Measurements from ENCODE around the gene SIAH1.

Gene SIAH1

GRCh38 chr16:48335961-48336360 lies 49.3 kb downstream of the SIAH1 start:
- DNase-seq (ENCODE audit: low spot score) = no peak
- no peak for TF ChIP-seq CTCF (IDR thresholded peaks at IDR 0.05; ENCODE audit: extremely low read depth, missing control alignments)

DNA sequence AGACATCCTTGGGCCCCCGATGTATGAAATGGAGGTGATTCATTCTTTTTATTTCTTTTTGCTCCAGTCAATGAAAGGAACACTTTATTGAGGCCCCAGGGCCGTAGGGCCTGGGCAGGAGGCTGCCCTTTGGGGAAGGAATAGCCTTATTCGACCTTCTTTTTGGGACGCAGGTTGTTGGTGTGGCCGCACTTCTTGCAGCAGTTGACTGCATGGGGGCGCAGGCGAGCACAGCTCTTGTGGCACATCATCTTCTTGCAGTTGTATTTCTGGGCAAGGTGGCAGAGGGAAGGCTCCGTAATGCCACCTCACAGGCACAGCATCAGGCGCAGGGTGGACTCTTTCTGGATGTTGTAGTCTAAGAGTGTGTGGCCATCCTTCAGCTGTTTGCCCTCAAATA lies 50.9 kb downstream of the SIAH1 start:
- no peak for TF ChIP-seq CTCF (IDR thresholded peaks at IDR 0.05; ENCODE audit: extremely low read depth, missing control alignments)
- no peak for DNase-seq (ENCODE audit: low spot score)

DNA sequence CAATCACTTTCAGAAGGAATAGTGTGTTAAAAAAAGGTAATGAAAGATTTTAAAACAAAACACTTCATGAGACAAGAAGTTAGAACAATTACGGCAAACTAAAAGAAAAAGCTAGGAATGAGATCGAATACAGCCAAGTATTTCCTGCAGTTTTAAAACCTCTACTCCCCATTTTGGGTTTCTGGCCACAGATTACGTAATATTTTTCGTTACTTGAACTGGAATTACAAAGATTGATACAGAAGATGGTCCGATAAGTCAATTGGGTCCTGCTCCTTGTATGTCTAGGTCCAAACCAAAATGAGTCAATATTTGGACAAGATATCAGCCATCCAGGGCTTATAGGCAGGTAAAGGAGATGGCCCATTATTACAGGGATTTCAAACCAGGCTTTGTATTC lies 52.2 kb downstream of the SIAH1 start:
- no peak for TF ChIP-seq CTCF (IDR thresholded peaks at IDR 0.05; ENCODE audit: extremely low read depth, missing control alignments)
- DNase-seq (ENCODE audit: low spot score) = no peak

DNA sequence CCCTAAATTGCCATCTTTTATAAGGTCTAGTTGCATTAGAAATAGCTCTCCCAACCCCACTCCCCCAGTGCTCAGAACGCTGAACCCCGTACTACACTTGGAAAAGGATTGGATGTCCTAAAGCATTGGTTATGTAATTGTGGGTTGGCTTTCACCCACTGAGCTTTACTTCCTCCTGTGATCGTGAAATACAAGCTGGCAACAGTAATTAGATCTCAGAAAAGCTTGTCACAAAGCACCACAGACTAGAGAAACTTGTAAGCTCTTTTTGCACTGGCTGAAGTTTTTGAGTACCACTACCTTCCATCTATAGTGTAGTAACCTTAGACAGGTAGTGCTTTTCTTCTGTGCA lies 54.4 kb downstream of the SIAH1 start:
- DNase-seq (ENCODE audit: low spot score) = no peak
- no peak for TF ChIP-seq CTCF (IDR thresholded peaks at IDR 0.05; ENCODE audit: extremely low read depth, missing control alignments)

DNA sequence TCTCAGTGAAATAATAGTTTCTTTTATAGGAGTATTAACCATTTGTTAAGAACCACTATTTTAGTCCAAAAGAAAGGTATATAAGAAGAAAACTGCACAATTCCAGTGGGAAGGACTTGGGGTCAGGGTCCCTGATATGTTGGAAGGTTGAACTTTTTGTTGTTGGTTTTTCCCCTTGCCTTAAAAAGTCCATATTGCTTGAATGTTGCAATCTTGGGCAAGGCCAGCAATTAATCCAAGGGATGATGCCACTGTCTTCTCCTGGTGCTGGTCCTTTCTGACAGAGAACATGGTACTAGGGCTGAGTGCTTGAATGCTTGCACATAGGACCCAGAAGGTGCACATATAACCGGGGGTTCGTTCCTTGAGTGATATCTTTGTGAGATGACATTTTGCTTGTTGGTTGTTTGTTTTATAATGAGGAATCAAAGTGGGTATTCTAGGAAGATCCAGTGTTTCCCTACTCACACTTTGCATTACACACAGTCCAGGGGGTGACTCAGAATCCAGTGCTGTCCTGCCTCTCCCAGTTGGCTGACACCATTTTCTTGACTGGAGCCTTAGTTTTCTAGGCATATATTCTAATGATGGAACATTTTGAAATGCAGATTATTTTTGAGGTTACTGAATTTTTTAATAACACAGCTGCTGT lies 54.9 kb downstream of the SIAH1 start:
- DNase-seq (ENCODE audit: low spot score) = no peak
- TF ChIP-seq CTCF (IDR thresholded peaks at IDR 0.05; ENCODE audit: extremely low read depth, missing control alignments) = no peak

DNA sequence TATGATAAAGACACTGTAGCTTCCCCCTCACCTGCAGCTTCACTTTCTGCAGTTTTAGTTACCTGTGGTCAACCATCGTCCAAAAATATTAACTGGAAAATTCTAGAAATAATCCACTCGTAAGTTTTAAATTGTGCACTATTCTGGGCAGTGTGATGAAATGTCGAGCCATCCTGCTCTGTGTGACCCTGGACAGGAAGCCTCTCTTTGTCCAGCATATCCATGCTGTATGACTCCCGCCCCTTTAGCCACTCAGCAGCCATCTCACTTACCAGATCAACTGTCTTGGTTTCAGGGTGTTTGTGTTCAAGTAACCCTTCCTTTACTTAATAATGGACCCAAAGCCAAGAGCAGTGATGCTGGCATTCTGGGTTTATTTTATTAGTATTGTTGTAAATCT lies 56.1 kb downstream of the SIAH1 start:
- TF ChIP-seq CTCF (IDR thresholded peaks at IDR 0.05; ENCODE audit: extremely low read depth, missing control alignments) = no peak
- DNase-seq (ENCODE audit: low spot score) = no peak

- TF ChIP-seq CTCF (IDR thresholded peaks at IDR 0.05; ENCODE audit: extremely low read depth, missing control alignments) = no peak
- DNase-seq (ENCODE audit: low spot score) = no peak
Measured at GRCh38 chr16:48326915-48327314, 58.3 kb downstream of the SIAH1 start.

Measured in GM20000 (cell line).